ENCODE measurements around the gene C4BPB.

Gene C4BPB

DNA sequence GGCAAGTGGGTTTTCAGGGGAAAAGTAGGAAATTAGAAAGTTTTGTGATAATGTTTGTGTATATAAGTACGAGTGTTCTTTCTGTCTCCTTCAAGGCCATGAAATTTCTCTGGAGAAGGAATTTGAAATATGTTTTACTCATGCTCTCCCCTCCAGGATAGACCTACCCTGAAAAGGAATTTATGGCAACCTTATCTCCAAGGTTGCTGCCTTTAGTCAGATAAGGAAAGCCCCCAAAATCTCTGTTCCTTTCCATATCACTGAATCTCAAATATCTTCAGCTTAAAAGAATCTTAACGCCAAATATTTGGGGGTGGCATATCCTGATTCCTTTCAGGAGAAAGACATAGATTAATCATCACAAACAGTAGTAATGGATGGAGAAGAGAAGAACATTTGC, 499 bp upstream of the C4BPB start:
- DNase-seq: no peak

DNA sequence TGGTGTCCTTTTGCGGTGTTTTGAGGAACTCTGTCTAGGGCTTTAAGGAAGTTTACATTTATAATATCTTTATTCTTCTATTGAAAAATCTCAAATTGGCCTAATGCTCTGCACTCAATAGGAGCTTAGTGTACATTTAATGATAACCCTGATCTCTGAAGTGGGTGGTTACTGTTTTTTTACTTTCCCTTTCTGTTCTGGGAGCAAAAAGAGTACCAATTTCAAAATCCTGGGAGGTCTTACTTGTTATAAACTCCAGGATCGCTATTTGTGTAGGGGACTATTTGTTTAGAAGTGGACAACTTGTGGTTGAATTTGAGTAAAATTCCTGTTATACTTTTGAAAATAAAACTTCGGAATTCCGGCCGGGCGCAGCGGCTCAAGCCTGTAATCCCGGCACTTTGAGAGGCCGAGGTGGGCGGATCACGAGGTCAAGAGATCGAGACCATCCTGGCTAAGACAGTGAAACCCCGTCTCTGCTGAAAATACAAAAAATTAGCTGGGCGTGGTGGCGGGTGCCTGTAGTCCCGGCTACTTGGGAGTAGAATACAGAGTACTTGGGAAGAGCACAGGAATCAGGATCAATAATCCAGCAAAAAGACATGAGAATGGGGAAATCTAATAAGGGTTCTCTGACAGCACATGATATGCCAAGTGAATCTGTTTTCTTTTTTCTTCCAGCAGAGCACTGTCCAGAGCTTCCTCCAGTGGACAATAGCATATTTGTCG, 1.1 kb downstream of the C4BPB start:
- DNase-seq: no peak

DNA sequence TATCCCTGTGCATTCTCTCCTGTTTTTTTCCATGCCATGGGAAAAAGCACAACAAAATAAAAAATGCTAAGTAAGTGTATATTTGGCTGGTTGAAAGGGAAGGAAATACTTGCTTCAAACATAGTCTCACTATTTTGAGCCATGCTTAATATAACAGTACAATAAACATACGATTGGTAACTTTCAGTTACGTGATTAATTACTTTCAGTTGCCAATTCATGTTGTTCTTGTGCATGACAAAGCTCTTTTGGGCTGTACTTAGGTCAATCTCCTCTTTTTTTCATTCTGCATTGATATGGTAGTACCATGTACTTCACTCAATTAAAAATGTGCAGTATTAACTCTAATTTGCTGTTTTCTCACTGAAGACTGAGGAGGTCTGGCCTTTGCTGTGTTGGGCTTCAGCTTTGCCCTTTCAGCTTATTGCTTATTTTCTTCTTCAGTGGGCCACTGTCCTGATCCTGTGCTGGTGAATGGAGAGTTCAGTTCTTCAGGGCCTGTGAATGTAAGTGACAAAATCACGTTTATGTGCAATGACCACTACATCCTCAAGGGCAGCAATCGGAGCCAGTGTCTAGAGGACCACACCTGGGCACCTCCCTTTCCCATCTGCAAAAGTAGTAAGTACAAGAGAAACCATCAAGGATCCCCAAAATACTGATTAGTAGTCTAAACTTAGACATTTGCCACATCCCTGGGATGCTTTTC, 2.7 kb downstream of the C4BPB start:
- no peak for DNase-seq

DNA sequence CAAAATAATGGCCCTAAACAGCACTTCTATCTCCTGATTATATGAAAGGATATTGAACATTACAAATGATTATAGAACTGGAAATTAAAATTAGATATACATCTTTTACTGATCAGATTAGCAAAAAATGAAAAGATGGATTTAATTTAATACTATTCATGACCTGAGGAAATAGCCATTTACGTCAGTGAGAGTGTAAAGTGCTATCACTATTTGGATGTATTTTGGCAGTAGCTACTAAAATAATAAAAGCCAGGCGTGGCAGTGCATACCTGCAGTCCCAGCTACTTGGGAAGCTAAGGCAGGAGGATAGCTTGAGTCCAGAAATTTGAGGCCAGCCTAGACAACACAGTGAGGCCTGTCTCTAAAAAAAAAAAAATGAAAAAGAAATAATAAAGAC, 5.3 kb downstream of the C4BPB start:
- no peak for DNase-seq

DNA sequence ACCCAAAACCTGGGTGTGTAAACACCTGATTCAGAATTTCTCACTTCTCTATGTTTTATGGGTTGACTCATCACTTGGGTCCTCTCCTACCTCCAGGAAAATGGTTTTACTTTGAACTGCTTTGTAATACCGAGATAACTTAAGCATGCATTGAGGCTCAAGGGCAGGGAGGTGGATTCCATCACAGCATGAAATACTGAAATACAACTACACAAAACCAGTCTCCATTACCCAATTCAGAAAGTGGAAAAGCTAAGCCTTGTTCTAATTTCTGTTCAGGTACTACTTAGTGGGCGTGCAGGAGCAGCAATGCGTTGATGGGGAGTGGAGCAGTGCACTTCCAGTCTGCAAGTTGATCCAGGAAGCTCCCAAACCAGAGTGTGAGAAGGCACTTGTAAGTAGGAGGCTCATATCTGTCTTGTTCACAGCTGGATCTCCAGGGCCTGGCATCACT, 9.2 kb downstream of the C4BPB start:
- no peak for DNase-seq

DNA sequence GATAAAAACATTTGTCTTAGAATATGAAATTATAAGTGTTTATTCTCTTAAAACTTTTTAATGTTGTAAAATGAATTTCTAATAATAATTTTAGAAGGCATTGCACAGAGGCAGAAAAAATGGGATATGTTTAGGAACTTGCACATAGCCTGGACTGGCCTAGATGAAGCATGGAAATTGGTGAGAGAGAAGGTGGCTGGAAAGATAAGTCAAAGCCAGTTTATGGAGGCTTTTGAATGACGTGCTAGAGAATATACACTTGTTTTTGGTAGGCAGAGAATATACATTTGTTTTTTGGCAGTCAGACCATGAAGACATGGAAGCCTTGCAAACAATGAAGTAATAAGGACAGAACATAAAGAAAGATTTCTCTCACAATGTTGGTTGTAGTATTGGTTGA, 13.1 kb downstream of the C4BPB start:
- DNase-seq: no peak

DNA sequence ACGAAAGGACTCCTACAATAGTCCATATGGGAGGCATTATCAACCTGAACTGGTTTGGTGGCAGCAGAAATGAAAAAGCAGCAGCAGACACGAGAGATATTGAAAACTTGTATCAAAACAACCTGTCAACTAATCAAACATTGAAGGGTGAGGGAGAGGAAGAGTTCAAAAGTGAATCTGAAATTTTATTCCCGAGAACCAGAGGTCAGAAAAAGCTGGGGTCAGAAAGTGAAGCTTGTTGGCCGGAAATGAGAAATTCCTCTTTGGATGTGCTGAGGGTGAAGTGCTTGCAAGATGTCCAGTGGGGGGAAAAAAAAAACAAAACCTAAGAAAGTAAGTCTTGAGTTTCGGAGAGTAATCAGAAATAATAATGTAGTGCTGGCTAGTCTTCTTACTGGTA, 13.5 kb downstream of the C4BPB start:
- no peak for DNase-seq

DNA sequence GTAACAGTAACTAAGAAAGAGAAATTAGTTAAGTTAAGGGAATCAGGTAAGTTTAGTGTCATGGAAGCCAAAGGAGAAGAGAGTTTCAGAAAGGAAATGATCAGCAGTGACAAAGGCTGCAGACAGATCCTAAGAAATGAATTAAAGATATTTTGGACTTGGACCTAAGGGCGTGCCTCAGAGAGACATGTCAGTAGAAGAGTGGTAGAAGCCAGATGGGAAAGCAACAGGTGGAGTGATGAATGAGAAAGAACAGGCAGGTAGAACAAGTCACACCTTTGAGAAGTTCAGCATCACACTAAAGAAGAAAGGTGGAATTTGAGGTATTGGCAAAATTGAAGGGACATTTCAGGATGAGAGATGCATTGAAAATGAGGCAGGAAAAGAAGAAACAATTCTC, 14.0 kb downstream of the C4BPB start:
- DNase-seq: no peak

DNA sequence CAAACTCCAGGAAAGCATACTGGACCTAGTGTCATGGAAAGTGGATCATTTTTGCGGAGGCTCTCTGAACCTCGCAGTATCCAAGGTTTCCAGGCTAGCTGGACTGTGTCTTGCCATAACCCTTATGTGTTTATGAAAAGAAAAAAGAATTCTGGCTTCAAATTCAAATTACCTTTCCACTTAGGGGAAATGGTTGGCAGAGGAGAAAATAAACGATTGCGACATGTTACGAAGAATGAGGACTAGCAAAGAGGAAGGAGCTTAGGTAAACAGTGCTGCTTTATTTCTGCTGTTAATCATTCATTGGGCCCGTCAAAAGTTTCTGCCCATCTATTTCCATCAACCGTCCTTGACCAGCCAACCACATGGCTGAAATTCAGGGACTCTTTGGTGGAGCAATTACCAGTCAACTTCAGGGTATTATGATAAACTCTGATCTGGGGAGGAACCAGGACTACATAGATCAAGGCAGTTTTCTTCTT, 15.3 kb downstream of the C4BPB start, which contains the start of gene C4BPA:
Gene C4BPA, plus strand, starts transcription at position 342 of the 482 bp plus-strand sequence. CDS start 8,793 bp downstream, outside the sequence.
- DNase-seq: no peak

DNA sequence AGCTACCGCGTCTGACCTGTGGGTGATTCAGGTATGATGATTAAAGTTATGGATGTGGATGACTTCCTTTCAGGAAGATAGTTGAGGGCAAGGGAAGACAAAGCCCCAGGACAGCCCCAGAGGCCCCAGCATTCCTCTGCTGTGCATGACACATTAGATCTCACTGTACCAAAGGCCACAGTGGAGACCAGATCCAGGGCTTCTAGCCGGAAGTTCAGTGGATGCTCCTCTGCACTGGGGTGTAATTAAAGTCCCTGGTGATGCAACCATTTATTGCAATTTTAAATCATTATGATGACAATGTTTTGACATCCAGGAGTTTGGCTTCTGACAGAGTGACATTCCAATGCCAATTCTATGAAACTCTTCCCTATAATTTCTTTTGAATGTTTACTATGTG, 20.3 kb downstream of the C4BPB start:
- DNase-seq: no peak

DNA sequence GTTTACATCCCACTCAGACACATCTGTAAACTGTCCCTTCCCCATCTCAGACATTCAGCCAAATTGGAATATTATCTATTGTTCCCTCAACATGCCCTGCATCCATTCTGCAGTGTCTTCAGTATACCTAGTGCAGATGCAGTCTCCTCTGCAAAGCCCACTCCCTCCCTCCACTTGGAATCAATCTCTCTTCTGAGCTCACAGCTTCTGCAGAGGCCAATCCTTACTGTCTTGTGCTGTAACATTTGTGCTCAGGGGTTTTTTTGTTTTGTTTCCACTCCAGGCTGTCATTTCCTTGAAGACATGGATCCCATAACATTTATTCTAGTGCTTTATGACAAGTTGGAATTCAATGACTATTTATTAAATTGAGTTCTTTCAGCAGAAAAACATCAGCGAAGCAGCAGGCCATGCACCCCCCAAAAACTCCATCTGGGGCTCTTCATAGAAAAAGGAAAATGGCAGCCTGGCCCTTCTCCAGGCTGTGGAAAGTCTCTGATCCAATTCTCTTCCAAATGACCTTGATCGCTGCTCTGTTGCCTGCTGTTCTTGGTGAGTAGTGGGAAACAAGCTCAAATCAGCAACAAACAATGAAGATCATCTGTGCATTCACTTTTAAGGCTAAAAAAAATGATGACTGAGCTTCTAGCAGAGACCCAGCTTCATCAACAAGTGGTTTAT, 24.1 kb downstream of the C4BPB start:
- DNase-seq: no peak

DNA sequence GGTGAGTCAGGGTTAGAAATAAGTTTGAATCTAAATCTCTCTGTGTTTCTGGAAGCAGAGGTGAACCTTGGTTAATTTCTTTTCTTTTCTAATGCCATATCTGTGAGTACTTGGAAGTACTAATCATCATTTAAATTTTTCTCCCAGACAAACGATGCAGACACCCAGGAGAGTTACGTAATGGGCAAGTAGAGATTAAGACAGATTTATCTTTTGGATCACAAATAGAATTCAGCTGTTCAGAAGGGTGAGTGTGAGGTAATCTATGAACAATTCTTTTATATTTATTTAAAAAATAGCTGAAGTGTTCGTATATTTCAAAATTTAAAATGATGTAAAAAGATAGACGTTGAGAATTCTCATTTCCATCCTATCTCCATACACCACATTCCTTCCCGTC, 26.6 kb downstream of the C4BPB start:
- DNase-seq: no peak

DNA sequence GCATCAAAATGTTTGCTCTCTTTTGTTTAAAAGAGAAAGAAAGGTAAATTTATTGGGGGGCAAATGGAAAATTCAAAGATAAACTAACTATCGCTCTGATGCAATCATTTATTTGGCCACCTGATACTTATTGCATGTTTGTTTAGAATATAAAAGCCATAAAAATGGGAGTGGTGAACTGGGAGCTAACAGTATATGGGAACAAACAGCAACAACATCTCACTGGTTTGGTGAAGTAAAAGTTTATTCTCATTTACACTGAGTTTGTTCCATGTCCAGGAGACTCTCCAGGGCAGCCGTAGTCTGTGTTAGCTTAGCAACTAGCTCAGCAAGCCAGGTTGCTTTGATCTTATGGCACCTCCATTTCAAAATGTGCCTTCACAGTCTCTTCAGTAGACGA, 35.7 kb downstream of the C4BPB start:
- DNase-seq: no peak

DNA sequence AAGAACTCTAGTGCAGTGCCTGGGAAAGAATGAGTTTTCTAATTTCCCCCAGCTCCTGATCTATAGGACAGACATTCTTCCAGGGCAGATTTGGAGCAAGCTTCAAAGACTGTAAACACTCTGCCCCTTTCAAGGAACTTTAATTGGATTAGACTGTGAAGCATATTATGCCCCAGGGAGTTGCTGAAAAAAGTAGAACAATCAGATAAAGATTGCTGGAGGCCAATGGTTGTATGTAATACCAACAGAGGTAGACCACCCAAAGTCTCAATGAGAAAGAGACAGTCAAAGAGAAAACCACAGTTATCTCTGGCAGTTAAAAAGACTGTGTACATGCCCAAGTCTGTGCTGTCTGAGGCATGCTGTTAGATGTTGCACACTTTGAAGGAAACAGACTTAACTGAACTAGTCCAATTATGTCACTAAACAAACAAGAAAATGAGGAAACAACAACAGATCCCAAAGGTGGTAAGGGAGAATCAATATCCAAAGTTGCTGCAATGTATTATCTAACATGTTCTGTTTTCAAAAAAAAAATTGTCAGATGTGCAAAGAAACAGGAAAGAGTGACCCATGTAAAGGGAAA, 39.8 kb downstream of the C4BPB start:
- DNase-seq: no peak

DNA sequence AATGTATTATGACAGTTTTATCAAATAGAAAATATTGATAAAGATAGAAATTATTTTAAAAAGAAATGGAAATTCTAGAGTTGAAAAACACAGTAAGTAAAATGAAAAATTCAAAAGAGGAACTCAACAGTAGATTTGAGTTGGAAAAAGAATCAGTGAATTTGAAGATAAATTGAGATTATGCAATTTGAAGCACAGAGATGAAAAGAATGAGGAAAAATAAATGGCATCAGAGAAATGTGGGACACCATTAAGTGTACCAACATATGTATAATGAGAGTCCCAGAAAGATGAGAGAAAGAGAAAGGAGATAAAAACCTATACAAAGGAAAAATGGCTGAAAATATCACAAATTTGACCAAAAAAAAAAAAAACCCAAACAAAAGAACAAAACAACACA, 40.4 kb downstream of the C4BPB start:
- DNase-seq: no peak

DNA sequence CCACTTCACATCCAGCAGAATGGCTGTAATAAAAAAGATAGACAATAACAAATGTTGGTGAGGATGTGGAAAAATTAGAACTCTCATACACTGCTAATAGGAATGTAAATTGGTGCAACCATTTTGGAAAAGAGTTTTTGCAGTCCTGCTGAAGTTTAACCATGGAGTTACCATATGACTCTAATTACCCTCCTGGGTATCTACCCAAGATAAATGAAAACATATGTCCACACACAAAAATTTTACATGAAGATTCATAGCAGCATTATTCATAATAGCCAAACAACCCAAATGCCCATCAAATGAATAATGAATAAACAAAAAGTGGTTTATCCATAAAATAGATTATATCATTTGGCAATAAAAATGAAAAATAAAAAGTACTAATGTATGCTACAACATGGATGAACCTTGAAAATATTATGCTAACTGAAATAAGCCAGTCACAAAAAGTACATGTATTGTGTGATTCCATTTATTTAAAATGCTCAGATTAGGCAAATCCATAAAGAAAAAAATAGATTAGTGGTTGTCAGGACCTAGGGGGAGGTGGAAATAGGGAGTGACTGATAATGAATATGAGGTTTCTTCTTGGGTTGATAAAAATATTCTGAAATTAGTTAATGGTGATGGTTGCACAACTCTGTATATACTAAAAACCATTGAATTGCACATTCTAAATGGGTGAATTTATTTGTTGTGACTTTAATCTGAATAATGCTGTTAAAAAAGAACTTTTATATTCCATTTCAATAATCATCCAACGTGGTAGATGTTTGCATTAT, 41.8 kb downstream of the C4BPB start:
- DNase-seq: no peak

DNA sequence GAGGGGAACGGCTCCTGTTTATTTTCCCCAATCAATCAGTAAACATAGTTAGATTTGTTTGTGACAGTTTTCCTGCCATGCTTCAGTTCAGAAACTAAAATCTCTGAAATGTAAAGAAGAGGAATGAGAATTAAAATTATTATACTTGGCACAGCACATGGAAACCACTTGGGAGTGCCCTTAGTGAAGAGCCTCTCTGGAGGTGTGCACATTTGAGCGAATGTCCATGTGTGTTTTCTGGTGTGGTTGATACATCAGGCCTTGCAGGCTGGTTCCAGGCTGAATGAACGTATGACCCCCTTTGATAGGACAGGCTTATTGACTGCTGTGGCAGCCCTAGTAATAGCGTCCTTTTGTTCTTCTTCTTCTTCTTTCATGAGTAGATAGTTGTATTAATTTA, 42.5 kb downstream of the C4BPB start:
- DNase-seq: no peak

DNA sequence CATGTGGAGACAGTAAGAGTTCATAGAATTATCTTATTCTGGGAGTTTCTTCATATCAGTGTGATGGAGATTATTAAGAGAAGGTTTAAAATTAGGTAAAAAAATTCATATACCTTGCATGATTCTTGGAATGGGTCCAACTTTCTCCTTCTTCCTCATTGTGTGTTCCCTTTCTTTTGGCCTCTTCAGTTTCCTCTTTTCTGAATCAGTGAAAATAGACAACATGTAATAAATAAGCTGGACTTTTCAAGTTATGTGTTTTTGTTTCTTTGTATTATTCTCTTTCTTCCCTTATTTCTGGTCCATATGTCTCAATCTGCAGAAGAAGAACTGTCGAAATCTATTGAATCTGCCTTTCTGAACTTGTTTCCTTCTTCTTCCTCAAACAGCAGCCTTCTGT, 45.9 kb downstream of the C4BPB start:
- DNase-seq: no peak

DNA sequence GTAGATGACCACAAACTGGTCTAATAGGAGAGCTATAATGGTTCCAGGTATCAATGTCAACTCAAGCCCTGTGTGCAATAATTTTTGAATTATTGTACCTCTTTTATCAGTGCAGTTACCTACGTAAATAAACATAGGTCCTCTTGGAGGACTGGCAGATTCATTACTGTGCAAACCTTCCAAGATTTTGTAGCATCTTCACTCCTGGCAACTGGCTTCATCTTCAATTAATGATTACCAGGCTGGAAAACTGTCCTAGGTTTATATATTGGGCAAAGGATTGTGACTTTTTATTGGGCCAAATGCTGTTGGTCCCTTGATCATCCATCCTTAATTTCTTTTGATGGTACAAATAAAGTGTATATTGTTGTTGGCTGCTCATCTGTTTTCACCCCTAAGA, 51.0 kb downstream of the C4BPB start:
- no peak for DNase-seq

DNA sequence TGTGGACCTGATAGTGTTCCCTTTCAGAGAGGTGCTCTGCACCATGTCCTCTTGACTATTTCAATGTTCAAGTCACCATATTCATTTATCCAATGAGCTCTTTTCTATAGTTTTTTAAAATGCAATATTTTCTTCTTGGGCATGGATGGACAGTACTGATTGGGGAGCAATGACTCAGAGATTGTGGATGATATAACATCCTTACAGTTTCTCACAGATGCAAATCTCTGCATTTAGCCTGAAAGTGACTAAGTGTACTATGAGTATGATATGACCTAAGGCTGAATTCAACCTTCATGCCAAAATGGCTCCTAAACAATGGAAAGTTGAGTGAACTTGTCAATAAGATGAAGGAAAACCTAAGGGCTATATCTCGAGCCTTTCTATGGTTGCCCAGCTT, 51.9 kb downstream of the C4BPB start:
- no peak for DNase-seq

DNA sequence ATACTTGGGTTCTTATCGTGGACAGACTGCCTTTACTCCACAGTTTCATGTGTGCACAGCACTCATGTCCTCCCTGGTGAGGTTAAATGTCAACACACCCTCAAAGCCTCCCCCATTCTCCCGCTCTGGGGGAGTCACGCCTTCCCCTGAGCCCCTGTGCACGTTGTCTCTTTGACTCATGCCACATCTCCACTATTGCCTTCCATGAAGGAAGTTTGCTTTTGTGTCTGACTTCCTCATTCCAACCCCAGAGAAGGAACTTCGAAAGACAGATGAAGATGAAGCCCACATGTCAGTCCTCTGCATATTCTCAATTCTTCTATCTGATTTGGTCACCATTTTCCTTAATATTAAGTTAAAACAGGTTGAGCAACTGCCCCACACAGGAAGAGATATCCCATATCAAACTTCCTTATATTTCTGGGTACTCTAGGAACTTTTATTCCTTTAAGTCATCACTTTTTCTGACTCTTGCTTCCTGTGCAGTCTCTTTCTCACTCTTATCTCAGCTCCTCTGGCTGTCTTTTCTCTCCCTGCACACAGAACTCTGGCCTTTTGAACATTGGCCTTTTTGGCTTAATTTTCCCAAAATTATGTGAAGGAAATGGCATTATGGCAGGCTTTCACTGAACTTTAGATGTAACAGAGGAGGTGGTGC, 56.9 kb downstream of the C4BPB start:
- no peak for DNase-seq

Data from T-helper 9 cell (primary cell).